SH-SY5Y (cell line): ENCODE data around the gene PKNOX2.

Experiments
- GATA2 ChIP-seq: IDR thresholded peaks from 2 replicates; pipeline ENCODE4 v1.6.1; 2011; ENCODE audit warnings: mild to moderate bottlenecking, low read depth, low read length
- GATA3 ChIP-seq: IDR thresholded peaks from 2 replicates; pipeline ENCODE4 v1.6.1; 2011; ENCODE audit warnings: low read depth, mild to moderate bottlenecking, low read length, moderate library complexity

The PKNOX2 gene

DNA sequence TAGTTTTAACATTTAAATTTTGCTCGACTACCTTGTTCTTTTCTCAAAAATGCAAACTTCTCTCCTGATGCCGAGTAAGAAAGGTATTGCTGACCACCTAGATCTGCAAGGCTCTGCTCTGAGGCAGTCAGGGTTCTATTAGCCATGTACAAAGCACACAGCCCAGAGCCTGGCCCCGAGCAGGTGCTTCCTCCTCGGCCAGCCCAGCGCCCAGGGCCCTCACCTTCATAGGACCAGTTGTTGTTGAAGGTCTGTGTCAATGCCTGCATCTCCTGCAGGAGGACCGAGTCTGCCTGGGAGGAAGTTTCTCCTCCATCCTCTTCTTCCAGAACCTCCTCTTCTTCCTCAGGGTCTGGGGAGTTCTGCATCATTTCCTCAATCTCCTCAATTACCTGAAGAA is 295.7 kb downstream of the PKNOX2 start:
- TF ChIP-seq GATA3: no peak
- no peak for TF ChIP-seq GATA2

DNA sequence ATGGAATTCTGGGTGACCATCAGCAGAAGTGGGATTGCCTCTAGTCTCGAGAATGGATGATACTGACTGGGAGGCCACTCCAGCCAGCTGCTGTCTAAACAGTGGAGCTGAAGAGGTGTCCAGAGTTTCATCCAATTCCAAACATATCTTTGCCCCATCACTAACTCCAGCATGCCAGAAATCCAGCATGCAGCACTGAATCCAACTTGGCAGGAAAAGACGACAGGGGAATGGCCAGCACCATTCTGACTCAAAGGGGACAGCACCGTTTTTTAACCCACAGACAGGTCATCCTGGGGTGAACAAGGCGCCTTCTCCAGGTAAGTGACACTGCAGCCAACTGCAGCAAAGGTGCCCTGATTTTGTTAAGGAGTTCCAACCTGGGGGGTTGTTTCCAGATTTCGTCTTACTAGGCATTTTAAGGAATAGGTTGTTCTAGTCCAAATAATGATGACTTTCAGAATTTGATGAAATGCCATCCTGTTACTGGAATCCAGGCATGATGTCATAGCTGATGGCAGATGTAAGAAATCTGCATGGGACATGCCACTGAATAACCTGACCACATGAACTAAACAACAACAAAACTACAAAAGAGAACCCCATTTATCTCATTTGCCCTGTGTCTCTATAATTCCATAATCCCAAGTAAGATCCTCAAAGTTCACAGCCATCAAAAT is 299.2 kb downstream of the PKNOX2 start:
- TF ChIP-seq GATA3 (no peak), GATA2 (no peak)

DNA sequence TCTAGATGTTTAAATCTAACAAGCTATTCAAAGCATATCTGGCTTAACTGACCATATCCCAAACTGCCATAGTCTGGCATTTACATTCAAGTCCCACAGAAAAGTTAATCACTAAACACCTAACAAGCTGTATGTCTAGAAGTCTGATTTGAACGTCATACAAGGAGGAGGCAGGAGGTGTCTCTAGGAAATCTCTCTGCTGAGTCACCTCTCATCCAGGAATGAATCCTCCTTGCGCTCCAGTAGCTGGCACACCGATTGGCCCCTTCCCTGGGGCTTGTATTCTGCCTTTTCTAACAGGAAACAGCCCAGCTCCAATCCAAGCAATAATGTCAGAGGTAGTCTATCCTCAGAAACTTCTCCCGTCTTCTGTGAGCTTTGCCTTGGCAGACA is 299.7 kb downstream of the PKNOX2 start:
- no peak for TF ChIP-seq GATA3
- no peak for TF ChIP-seq GATA2

DNA sequence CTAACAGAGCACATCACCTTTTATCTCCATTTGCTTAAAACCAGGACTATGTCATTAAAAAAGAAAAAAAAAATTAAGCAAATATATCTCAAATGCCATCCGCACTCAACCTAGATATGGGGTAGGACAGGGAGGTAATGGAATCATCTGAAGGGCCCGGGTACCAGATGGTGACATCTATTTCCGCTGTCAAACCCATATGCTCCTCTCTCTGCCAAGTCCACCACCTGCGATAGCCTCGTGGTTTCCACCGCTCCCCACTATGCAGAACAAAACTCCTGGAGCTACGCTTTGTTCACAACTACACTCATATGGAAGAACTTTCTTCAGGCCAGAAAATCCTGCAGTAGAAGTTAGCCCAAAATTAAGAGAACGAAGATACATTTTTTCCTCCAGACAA is 300.1 kb downstream of the PKNOX2 start:
- TF ChIP-seq GATA2 (no peak), GATA3 (no peak)

DNA sequence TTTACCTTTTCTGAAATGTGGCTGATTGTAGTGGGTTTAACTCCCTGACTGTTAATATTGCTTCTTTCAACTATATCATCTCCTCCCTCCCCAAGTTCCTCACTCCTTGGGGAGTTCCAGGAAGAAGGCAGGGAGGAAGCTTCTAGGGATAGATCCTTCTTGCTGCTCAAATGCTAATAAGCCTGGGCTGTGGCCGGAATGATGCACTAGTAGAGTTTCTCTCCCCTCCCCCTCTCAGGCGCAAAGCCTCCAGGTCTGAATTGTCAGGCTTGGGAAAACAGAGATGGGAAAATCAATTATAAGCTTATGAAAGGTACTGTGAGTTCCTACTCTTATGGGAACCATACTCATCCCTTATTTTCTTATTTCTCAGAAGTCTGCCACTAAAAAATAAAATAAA is 300.7 kb downstream of the PKNOX2 start:
- TF ChIP-seq GATA2: no peak
- TF ChIP-seq GATA3: no peak

DNA sequence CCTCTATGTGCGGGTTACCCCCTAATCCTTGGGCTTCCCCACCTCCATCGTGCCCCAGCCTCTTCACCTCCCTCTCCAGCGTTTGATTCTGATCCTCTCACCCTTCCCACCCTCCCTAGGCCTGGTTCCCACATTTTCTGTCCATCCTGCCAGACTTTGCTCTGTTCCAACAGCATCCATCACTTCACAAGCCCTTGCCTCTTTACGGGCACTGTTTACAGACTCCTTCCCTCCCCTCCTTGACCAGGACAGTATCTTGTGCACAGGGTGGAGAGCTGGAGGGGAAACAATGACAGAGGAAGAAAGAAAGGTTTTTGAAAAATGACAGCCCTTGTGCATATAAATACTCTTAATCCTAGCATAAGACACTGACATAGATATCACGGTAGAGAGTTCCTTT is 301.1 kb downstream of the PKNOX2 start:
- TF ChIP-seq GATA2: no peak
- no peak for TF ChIP-seq GATA3

DNA sequence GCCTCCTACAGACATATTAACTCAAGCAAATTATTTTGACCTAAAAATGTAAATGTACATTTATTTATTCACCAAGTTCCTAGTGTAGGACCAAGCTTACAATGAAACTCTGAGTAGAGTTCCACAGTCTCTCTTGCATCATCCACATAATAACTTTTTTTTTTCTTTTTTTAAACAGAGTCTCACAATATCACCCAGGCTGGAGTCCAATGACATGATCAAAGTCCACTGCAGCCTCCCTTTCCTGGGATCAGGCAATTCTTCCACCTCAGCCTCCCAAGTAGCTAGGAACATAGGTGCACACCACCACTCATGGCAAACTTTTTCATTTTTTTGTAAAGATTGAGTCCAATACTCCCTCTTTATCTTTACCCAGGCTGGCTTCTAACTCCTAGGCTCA is 303.5 kb downstream of the PKNOX2 start:
- no peak for TF ChIP-seq GATA3
- no peak for TF ChIP-seq GATA2

DNA sequence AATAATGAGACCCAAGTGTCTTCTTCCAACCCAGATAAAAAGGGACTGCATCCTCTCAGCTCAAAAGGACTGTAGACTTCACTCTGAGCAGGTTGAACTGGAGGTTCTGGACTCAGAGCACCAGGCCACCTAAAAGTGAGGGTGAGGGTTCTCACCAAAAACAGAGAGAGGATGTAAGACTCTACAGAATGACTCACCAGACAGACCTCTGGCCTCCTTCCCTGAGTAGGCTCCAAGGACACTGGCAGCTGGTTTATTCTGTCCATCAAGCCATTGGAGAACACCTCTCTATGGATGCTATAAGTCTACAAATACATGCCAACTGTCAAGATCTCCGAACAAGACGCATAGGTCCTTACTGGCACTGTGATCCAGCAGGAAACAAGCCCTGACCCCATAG is 304.3 kb downstream of the PKNOX2 start:
- TF ChIP-seq GATA2 (no peak), GATA3 (no peak)

DNA sequence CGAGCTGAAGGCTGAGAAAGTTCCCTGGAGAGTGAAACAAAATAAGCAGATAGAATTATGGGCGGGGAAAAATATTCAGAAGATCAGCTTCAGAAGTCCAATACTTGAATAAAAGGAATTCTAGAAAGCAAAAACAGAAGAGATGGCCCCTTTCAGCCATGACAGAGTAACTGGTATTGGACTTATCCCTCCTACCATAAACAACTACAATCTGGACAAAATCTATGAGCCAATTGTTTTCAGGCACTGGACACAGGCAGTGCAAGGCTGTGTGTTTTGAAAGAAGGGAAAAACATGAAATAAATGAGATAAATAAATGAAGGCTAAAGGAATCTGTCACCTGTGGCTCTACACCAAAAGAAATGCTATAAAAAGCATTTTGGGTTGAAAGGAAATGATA is 305.8 kb downstream of the PKNOX2 start:
- TF ChIP-seq GATA2: no peak
- no peak for TF ChIP-seq GATA3

DNA sequence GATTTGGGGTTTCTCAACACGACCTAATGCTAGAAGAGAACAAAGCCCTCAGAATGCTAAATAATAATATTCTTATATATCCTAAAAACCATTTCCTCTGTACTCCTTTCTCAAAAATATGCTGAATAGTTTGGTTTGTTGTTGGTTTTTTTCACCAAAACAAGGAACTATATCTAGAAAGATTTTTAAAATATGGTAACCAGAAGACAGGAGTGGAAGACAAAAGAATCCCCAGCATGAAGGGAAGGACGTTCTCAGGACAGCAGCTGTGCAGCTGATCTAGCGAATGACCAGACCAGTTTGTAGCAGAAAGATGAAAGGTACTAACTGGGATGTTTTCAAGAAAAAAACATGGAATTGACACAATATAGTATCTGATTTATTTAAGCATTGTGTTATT is 312.2 kb downstream of the PKNOX2 start:
- TF ChIP-seq GATA3 (no peak), GATA2 (no peak)

DNA sequence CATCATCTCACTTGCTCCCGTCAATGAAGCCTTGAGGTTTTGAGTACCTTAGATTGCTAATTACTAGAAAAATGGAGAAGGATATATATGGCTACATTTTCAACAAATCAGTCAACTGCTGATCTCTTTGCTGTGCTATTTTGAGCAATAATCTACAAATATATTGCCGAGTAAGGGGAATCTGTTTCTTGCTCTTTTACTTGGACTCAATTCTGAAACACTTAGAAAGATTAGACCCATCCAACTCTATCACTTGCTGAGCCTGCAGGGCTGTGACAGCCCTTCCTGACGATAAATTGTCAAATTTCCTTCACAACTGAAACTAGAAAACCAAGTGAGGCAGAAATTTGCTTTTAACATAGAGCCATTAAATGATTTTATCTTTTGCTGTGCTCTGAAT is 314.6 kb downstream of the PKNOX2 start:
- TF ChIP-seq GATA3 (no peak), GATA2 (no peak)

DNA sequence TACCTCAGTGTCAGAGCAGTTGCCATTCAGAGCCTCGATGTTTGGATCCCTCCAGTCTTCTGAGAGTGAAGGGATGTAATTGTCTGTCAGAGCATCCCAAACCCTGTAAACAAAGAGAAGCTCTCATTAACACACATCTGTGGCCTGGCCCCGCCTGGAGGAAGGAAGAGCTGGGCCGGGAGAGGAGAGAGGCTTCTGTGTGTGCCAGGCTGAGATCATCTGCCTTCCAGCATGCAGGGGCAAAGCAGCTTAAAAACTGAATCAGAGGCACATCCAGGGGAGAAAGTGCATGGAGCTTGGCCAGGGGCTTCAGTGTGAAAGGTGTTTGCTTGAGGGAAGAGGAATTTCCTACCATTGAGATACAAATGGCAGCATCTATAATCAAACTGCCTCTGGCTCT is 317.0 kb downstream of the PKNOX2 start:
- TF ChIP-seq GATA2 (no peak), GATA3 (no peak)
